DMS53 treated with DMSO at 0.1 percent for 48 hours (cell line): Measurements from ENCODE around the gene CXorf49B.
"Not testable (repeated sequence)": the region's sequence is repeated elsewhere in the genome, so short reads cannot be mapped to it uniquely, and the experiment has no call there.

ENCODE experiments used
- DNase-seq: peaks from one replicate; lab custom pipeline; 2025; ENCODE audit not compliant: unreplicated experiment; lab: John Stamatoyannopoulos, UW

Gene CXorf49B

DNA sequence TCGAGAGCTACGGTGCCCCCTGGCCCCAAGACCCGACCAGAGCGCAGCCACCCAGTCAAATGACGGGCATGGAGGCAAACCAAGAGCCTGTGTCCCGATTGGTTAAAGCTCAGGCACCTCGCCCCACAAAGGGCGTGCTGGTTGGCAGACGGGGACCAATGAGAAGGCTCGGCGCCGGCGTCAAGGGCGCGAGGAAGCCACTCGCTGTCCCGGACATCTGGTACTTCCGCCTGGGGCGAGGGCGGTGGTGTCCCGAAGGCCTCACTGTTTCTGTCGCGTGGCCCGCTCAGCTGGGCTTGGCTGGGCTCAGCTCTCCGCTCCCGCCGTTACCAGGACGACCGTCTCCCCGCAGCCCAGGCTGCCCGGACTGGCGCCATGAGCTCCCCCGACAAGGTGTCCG lies at the start of gene CXorf49B:
CXorf49B (plus strand) TSS at position 301 of the 400 bp plus-strand sequence; CDS start at position 376, 75 bp downstream.
- DNase-seq, result not testable (repeated sequence)

DNA sequence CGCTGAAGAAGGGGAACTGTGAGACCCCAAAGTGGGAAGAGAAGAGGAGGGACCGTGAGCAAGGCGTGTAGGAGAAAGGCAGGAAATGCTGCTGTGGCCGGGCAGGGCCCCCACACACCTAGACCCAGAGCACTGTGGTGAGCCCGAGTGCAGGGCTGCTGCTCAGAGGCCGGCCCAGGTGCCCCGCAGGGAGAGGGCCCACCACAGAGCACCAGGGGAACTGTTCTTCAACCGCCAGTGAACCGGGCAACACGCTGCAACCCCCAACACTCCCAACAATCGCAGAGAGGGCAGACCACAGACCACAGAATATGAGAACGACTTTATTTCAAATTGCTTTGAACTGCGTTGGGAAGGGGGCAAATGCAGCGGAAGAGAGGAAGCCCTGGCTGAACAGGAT lies 49.1 kb upstream of the CXorf49B start:
- DNase-seq, result not testable (repeated sequence)

DNA sequence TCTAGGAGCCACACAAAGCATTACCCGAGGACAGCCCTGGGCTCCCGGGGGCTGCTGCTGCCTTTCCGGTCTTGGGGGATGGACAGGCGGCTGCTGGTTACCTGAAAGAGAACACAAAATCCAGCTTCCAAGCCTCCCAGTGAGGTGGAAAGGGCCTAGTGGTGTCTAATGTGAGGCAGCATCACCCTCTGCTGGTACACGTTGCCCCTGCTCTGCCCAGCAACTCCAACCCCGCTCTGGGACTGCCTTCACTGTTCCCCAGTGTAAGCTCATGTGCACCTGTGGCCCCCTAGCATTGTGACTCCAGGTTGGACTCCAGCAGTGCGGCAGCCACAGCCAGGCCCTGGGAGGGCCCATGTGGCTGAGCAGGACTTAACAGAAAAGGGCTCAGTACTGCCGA lies 47.6 kb upstream of the CXorf49B start:
- not testable (repeated sequence) for DNase-seq

DNA sequence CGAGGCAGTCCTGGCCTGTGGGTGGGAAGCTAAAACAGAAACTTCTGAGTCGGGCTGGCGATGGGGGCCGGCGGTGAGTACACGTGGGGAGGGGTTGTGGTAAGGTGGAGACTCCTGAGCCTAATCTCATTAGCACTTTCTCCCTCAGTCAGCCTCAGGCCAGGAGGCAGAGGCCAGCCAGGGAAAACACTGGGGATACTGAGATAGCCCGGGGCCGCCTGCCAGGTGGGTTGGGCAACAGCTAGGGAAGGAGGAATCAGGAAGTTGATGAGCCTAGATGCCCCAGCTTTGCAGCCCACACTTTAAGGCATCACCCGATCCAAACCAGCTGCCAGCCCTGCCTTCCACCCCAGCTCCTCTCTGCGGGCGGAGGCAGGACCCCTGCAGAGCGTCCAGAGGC lies 46.8 kb upstream of the CXorf49B start:
- not testable (repeated sequence) for DNase-seq

DNA sequence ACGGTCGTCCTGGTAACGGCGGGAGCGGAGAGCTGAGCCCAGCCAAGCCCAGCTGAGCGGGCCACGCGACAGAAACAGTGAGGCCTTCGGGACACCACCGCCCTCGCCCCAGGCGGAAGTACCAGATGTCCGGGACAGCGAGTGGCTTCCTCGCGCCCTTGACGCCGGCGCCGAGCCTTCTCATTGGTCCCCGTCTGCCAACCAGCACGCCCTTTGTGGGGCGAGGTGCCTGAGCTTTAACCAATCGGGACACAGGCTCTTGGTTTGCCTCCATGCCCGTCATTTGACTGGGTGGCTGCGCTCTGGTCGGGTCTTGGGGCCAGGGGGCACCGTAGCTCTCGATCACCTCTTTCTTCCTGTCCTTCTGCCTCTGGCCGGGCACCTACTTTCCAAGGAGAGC lies 45.0 kb upstream of the CXorf49B start, which contains the start of gene CXorf49:
CXorf49 (minus strand) TSS at position 101 of the 400 bp plus-strand sequence. CDS start 134 bp downstream, outside the sequence.
- DNase-seq, result not testable (repeated sequence)

DNA sequence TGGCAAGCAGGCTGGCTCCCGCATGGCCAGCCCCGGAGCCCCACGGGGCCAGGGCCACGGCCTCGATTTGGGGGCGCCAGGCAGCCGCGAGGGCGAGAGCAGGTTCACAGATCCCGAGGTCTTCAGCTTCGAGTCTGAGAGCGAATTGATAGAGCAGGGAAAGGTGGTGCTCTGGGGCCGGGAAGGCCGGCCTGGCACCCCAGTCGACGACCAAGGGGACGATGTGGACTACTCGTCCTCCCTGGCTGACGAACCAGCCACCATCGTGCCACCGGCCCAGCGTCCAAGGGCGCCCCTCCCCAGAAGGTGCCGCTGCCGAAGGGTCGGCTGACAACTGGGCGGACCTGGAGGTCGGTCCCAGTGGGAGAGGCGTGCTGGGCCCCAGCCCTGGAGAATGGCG lies 44.0 kb upstream of the CXorf49B start:
- DNase-seq, result not testable (repeated sequence)

DNA sequence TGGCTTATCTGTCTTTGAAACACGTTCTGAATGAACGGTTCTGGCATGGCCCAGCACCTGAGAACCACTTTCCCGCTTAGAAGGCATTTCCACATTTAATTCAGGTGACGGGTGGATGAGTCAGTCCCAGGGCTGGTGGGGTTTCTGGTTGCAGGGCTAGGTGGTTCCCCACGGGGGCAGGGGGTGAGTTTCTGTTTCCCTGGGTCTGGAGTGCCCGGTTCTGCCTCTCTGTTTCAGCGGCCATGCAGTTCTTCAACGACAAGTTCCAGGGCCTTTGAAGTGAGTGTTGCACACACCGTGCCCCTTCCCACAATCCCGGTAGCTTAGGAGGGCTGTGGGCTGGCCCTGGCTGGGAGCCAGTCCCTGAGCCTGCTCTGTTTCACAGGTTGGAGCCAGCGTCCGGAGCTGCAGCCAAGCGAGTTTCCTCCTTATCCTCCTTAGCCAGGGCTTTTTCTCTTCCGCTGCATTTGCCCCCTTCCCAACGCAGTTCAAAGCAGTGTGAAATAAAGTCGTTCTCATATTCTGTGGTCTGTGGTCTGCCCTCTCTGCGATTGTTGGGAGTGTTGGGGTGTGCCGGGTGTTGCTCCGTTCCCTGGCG lies 42.8 kb upstream of the CXorf49B start:
- not testable (repeated sequence) for DNase-seq

DNA sequence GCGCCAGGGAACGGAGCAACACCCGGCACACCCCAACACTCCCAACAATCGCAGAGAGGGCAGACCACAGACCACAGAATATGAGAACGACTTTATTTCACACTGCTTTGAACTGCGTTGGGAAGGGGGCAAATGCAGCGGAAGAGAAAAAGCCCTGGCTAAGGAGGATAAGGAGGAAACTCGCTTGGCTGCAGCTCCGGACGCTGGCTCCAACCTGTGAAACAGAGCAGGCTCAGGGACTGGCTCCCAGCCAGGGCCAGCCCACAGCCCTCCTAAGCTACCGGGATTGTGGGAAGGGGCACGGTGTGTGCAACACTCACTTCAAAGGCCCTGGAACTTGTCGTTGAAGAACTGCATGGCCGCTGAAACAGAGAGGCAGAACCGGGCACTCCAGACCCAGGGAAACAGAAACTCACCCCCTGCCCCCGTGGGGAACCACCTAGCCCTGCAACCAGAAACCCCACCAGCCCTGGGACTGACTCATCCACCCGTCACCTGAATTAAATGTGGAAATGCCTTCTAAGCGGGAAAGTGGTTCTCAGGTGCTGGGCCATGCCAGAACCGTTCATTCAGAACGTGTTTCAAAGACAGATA lies 2.4 kb upstream of the CXorf49B start:
- DNase-seq, result not testable (repeated sequence)

DNA sequence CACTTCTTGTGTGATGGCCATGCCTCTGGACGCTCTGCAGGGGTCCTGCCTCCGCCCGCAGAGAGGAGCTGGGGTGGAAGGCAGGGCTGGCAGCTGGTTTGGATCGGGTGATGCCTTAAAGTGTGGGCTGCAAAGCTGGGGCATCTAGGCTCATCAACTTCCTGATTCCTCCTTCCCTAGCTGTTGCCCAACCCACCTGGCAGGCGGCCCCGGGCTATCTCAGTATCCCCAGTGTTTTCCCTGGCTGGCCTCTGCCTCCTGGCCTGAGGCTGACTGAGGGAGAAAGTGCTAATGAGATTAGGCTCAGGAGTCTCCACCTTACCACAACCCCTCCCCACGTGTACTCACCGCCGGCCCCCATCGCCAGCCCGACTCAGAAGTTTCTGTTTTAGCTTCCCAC lies 1.7 kb downstream of the CXorf49B start:
- DNase-seq, result not testable (repeated sequence)

DNA sequence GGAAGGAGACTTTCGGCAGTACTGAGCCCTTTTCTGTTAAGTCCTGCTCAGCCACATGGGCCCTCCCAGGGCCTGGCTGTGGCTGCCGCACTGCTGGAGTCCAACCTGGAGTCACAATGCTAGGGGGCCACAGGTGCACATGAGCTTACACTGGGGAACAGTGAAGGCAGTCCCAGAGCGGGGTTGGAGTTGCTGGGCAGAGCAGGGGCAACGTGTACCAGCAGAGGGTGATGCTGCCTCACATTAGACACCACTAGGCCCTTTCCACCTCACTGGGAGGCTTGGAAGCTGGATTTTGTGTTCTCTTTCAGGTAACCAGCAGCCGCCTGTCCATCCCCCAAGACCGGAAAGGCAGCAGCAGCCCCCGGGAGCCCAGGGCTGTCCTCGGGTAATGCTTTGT lies 2.5 kb downstream of the CXorf49B start:
- DNase-seq, result not testable (repeated sequence)

DNA sequence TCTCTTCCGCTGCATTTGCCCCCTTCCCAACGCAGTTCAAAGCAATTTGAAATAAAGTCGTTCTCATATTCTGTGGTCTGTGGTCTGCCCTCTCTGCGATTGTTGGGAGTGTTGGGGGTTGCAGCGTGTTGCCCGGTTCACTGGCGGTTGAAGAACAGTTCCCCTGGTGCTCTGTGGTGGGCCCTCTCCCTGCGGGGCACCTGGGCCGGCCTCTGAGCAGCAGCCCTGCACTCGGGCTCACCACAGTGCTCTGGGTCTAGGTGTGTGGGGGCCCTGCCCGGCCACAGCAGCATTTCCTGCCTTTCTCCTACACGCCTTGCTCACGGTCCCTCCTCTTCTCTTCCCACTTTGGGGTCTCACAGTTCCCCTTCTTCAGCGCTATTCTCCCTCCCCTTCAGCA lies 4.0 kb downstream of the CXorf49B start:
- not testable (repeated sequence) for DNase-seq

DNA sequence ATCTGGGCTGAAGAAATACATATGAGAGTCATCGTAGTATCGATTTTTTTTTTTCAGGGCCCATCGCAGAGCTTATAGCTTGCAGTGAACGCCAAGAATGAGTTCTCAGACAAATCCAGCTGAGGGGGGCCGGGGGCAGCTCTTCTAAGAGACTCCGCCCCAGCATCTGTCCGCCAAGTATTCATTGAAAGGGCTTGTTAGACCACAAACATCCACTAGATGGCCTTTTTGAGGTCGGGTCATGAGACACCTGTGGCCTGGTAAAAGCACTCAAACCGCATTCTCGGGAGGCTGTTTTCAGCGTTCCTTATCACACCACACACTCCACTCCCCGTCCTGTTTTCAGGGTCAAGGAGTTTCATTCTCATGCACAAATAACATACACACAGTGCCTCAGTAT lies 15.2 kb downstream of the CXorf49B start:
- not testable (repeated sequence) for DNase-seq

DNA sequence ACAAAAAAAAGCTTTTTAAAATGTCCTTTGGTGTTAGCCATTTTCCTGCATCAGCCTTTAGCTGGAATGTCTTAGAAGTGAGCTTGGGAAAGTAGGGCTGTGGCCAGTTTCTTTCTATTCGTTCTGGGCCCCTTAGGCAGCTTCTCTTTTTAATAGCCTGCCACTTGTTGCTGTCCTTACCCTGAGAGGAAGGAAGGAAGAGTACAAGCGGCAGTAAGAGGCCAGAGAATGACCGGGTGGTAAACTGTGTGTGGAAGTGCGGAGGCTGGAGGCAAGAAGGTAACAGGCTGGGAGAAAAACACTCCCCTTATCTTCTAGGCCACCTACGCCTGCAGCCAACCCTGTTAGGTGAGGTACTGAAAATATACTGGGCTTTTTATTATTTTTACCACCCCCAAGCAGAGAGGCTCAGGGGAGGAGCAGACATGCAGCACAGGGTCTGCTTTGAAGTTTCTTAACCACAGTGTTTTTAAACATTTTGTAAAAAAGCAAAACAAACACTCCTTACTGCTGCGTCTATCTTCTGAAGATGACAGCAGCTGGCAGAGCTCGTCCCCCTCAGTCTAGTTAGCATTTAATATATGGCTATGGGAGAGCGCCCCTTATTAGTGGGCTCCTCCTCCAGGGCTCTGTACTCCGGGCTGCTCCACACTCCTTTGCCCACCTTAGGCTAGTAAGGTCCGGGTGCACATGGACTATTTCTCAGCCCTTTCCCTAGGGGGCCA lies 19.2 kb downstream of the CXorf49B start:
- DNase-seq, result not testable (repeated sequence)

DNA sequence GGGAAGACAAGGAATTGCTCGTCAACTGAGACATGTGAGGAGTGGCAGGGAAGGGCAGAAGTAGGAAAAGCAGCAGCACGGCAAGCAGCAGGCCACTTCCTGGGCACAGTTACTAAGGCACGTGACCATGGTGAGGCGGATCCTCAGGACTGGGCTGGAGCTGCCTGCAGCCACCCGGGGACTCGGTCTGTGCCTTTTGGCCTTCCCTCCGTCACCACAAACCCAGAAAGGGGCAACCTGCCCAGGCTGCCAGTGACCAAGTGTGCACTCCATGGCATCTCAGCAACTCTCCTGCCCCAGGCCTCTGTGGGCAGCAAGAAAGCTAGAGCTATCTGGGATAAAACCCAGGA lies 19.8 kb downstream of the CXorf49B start:
- not testable (repeated sequence) for DNase-seq

DNA sequence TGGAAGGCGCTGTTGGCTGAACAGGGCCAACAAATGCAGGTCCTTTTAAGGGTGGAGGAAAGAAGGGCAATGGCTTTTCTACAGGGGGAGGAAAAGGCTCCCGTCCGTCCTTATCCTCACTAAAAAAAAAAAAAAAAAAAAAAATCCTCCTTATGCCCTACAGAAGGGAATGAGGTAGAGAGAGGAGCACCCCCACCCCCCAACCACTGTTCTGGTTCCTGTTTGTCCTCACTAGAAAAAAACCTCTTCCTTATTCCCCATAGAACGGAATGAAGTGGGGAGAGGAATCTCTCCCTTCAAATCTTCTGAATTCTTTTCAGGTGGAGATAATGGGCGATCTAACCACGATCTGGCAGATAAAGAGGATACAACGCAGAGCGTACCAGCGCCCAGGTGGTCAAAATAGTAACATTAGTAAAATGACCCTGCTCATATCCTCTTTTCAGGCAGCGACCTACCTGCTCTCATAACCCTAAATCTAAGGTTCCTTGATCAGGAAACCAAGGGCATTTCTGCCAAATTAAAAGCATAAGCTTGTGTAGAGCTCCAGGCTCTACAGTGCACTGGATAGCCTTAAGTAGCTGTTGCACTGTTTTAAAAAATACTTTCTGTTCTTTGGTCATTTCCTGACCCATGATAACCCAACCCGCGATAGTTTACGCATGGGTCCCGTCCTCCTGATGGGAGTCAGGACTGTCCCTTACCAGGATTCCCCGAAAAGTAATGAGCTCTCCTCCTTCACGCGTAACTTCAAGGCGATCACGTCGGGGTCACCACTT lies 20.6 kb downstream of the CXorf49B start:
- DNase-seq, result not testable (repeated sequence)

DNA sequence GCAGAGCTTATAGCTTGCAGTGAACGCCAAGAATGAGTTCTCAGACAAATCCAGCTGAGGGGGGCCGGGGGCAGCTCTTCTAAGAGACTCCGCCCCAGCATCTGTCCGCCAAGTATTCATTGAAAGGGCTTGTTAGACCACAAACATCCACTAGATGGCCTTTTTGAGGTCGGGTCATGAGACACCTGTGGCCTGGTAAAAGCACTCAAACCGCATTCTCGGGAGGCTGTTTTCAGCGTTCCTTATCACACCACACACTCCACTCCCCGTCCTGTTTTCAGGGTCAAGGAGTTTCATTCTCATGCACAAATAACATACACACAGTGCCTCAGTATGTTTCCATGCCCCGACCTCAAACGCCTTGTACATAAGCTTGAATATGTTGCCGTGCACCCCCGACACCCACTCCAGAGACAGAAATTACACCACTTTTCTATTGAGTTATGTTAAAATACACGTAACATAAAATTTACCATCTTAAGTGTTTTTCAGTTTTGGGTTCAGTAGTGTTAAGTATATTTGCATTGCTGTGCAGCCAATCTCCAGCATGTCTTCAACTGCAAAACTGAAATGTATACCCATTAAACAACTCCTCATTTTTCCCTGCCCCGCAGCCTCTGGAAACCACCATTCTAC lies 21.3 kb downstream of the CXorf49B start:
- not testable (repeated sequence) for DNase-seq

DNA sequence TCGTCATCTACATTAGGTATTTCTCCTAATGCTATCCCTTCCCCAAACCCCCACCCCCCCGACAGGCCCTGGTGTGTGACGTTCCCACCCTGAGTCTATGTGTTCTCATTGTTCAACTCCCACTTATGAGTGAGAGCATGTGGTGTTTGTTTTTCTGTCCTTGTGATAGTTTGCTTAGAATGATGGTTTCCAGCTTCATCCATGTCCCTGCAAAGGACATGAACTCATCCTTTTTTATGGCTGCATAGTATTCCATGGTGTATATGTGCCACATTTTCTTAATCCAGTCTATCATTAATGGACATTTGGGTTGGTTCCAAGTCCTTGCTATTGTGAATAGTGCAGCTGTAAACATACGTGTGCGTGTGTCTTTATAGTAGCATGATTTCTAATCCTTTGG lies 43.3 kb downstream of the CXorf49B start:
- not testable (repeated sequence) for DNase-seq

DNA sequence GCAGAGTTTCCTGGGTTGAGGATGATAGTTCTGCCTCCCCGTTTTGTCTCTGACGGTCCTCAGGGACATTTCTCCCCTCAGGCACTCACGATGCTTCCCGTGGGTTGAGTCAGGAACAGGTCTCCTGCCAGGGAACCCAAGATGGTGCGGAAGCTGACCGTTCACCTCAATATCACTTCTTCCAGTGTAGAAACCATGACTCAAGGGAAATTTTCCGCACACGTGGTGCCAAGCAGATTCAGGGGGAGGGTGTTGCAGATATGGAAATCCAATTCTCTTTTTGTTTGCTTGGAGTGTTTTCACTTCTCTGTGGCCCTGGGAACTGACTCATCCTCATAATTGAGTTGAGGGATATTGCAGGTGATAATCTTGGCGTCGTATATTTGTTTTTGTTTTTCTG lies 46.7 kb downstream of the CXorf49B start:
- DNase-seq, result no peak

DNA sequence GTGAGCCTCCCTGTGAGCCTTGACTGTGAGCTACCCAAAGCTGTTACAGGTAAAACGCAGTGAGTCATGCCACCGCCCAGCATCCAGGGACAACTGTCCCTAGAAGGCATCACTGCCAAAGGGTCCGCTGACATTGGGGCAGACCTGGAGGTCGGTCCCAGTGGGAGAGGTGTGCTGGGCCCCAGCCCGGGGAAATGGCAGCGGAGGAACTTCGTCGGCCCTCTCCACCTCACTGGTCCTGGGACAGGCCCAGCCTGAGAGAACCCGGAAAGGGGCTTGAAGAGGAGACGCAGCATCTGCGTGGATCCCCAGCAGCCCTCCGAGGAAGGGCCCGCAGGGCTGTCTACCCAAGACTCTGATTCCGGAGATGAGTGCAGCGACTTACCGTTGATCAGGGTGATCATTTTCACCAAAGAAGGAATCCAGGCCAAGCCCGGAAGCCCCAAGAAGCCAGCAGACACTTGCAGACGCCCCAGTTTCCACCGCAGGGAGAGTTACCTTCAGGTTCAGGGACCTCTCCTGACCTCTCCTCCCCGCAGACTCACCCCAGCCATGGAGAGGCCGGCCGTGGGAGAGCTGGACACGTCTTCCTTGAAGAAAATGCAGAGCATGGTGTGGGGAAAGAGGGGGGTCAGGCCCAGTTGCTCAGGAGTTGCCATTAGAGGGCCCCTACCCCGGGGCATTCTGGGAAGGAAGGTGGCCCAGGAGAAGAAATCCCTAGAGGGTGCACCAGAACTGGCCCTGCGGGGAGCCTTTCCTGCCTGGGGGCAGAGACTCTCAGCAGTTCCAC lies 51.2 kb downstream of the CXorf49B start:
- DNase-seq, result no peak
